ENCODE data around the gene STK10. TPM values are rescaled to one million over a fixed set of nuclear protein-coding genes. Genes with fewer than 3 reads are reported as not detected.

Gene STK10
- total and polyA plus RNA-seq, 2 experiments from 2014 or later, result 7.5 to 17.8 TPM

DNA sequence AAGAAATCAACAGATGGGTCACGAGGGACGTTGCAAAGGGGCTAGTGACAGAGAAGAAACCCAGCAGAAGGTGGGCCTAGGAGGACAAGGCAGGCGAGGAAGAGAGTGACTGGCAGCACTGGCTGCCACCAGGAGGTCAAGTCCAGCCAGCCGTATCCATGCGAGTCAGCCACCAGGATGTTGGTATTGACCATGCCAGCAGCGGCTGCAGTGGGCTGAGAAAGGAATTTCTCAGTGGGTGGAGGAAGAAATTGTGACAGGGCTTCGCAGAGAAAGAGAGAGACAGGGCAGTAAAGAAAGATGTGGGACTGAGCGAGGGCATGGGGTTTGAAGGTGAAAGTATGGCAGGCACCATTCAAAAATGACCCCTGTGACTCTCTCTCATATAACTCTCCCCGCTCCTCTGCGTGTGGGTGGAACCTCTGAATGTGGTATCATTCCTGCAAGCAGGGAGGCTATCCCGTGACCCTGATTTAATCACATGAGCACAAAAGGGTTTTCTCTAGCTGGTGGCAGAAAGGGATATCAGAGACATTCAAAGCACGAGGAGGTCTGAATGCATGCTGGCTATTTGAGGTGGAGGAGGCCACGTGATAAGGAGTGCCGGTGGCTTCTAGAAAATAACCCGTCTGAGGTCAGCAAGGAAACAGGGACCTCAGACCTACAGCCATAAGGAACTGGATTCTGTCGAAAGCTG, 136.2 kb downstream of the STK10 start:
- Histone ChIP-seq H3K36me3 (ENCODE audit: insufficient read depth) (peaks cover 7% of the 10 kb centered on the region; the same call in 1 of the 2 replicates), H3K4me1 (ENCODE audit: insufficient read depth) (peaks cover 17% of the 10 kb centered on the region), H3K79me2 (replicated peaks; ENCODE audit: insufficient read depth) (no peaks in the 10 kb centered on the region), H3K27me3 (ENCODE audit: insufficient read depth) (no peaks in the 10 kb centered on the region), H3K4me3 (no peak overlapping the region), H3K27ac (ENCODE audit: low read depth) (no peak overlapping the region), H4K20me1 (replicated peaks; ENCODE audit: insufficient read depth) (no peaks in the 10 kb centered on the region), H2AFZ (no peak overlapping the region), H3K9me2 (ENCODE audit: insufficient read depth) (no peaks in the 10 kb centered on the region), H3F3A (replicated peaks; ENCODE audit: low read depth) (no peaks in the 10 kb centered on the region; the same call in 1 of the 2 replicates), H3K4me2 (no peak overlapping the region)
- no peak overlapping the region for H3K4me3 Mint-ChIP-seq
- TF ChIP-seq NANOG (IDR thresholded peaks at IDR 0.05; ENCODE audit: borderline replicate concordance) (no peak), ZNF331 (CRISPR knock-in tag; IDR thresholded peaks at IDR 0.05; ENCODE audit: low read depth) (no peak), STAT1 (IDR thresholded peaks at IDR 0.05; ENCODE audit: unreplicated experiment) (no peak), ZNF114 (CRISPR knock-in tag; IDR thresholded peaks at IDR 0.05) (no peak), CTCF (conservative IDR thresholded peaks at IDR 0.05; ENCODE audit: low read depth in 2 of 2) (no peak), JUNB (IDR thresholded peaks at IDR 0.05; ENCODE audit: unreplicated experiment) (no peak)
- no peak for ATAC-seq
- H3K27ac Mint-ChIP-seq, result no peak overlapping the region
- peaks cover 17% of the 10 kb centered on the region for H3K4me1 Mint-ChIP-seq
- H3K27me3 Mint-ChIP-seq (ENCODE audit: insufficient read depth, low read depth, poor library complexity), result peaks cover 10% of the 10 kb centered on the region
- no peak for DNase-seq (ENCODE audit: low spot score)
- H3K36me3 Mint-ChIP-seq (ENCODE audit: low read depth), result peaks cover 25% of the 10 kb centered on the region
- peaks cover 2% of the 10 kb centered on the region; the same call in 1 of the 3 replicates for H3K9me3 Mint-ChIP-seq

DNA sequence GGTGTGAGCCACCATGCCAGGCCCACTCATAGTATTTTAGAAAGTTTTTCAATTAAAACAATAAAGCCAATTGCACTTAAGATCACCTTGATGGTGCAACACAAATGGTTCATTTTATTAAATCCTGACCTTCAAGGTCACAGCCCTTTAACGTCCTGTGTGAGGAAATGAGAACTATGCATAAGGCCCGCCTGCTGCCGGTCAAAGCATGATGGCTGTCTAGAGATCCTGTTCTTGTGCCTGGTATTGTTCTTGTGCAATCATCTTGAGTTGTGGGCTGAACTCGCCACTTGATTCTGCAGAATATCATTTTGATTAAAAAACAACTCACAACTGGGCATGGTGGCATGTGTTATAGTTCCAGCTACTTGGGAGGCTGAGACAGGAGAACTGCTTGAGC, 137.9 kb downstream of the STK10 start:
- peaks cover 2% of the 10 kb centered on the region; the same call in 1 of the 3 replicates for H3K9me3 Mint-ChIP-seq
- H3K4me3 Mint-ChIP-seq, result no peak overlapping the region
- H3K36me3 Mint-ChIP-seq (ENCODE audit: low read depth), result peaks cover 23% of the 10 kb centered on the region

More for the DNA sequence above, 137.9 kb downstream of the STK10 start:
- no peaks in the 10 kb centered on the region for H4K20me1 ChIP-seq (replicated peaks; ENCODE audit: insufficient read depth)
- TF ChIP-seq CREB1 (CRISPR knock-in tag; IDR thresholded peaks at IDR 0.05; ENCODE audit: low read depth) (no peak), ZNF331 (CRISPR knock-in tag; IDR thresholded peaks at IDR 0.05; ENCODE audit: low read depth) (no peak), ETS1 (IDR thresholded peaks at IDR 0.05) (no peak)
- H3K4me2 ChIP-seq, result no peak overlapping the region
- H2AFZ ChIP-seq, result no peak overlapping the region
- ATAC-seq (no peak), DNase-seq (ENCODE audit: low spot score) (no peak)
- H3K4me1 ChIP-seq (ENCODE audit: insufficient read depth), result peaks cover 17% of the 10 kb centered on the region
- Mint-ChIP-seq H3K27me3 (ENCODE audit: insufficient read depth, low read depth, poor library complexity) (peaks cover 7% of the 10 kb centered on the region), H3K27ac (no peak overlapping the region), H3K4me1 (peaks cover 20% of the 10 kb centered on the region)
- no peak overlapping the region for H3K27ac ChIP-seq (ENCODE audit: low read depth)
- no peaks in the 10 kb centered on the region for H3K9me2 ChIP-seq (ENCODE audit: insufficient read depth)
- no peaks in the 10 kb centered on the region; the same call in 1 of the 2 replicates for H3F3A ChIP-seq (replicated peaks; ENCODE audit: low read depth)
- no peaks in the 10 kb centered on the region for H3K27me3 ChIP-seq (ENCODE audit: insufficient read depth)
- no peaks in the 10 kb centered on the region for H3K79me2 ChIP-seq (replicated peaks; ENCODE audit: insufficient read depth)
- peaks cover 7% of the 10 kb centered on the region; the same call in 1 of the 2 replicates for H3K36me3 ChIP-seq (ENCODE audit: insufficient read depth)
- no peak overlapping the region for H3K4me3 ChIP-seq
